Muscle layer of colon (tissue), 2 donors: ENCODE measurements around the gene PCDHA4.
"Not testable (repeated sequence)": the region's sequence is repeated elsewhere in the genome, so short reads cannot be mapped to it uniquely, and the experiment has no call there.

Experiments
- H3K27ac ChIP-seq: one replicate; pipeline ENCODE4 v1.7.0; 2013; ENCODE audit warnings: low read depth, mild to moderate bottlenecking, low read length, moderate library complexity
- H3K27me3 ChIP-seq, 2 donors: one replicate each; pipeline ENCODE4 v1.7.0; 2013; ENCODE audit warnings: low read length in 2 of 2, mild to moderate bottlenecking in 2 of 2; ENCODE audit not compliant: insufficient read depth in 2 of 2, control insufficient read depth in 1 of 2
- H3K36me3 ChIP-seq: one replicate; pipeline ENCODE4 v1.7.0; 2013; ENCODE audit warnings: mild to moderate bottlenecking, low read length; ENCODE audit not compliant: insufficient read depth
- H3K4me1 ChIP-seq: one replicate; pipeline ENCODE4 v1.7.0; 2013; ENCODE audit warnings: mild to moderate bottlenecking, low read length; ENCODE audit not compliant: insufficient read depth
- H3K4me3 ChIP-seq, 2 donors: one replicate each; pipeline ENCODE4 v1.7.0; 2013; ENCODE audit warnings: low read length in 2 of 2, low read depth in 1 of 2, mild to moderate bottlenecking in 1 of 2, moderate library complexity in 1 of 2
- H3K9ac ChIP-seq: one replicate; pipeline ENCODE4 v1.7.0; 2013; ENCODE audit warnings: low read length
- H3K9me3 ChIP-seq: one replicate; pipeline ENCODE4 v1.7.0; 2013; ENCODE audit warnings: mild to moderate bottlenecking, low read length
- donor health status: abdominal sarcoma.
- donor health status: Adenocarcinoma of cecum.

PCDHA4 gene

GRCh38 chr5:140823475-140823874 lies 16.6 kb downstream of the PCDHA4 start:
- Histone ChIP-seq H3K27me3 (no peaks in the 10 kb centered on the region), H3K4me1 (no peaks in the 10 kb centered on the region), H3K36me3 (no peaks in the 10 kb centered on the region), H3K4me3 (no peak overlapping the region), H3K27ac (no peak overlapping the region), H3K9me3 (peaks cover 5% of the 10 kb centered on the region), H3K9ac (no peak overlapping the region)

GRCh38 chr5:140827704-140828361 lies 21.0 kb downstream of the PCDHA4 start, which contains the start of gene PCDHA6:
Gene PCDHA6, plus strand, starts transcription at chr5:140827960. Its CDS starts 132 bp downstream, at chr5:140828092.
- no peaks in the 10 kb centered on the region for H3K4me1 ChIP-seq
- peaks cover 6% of the 10 kb centered on the region for H3K9me3 ChIP-seq
- no peak within 1 kb of the TSS for H3K4me3 ChIP-seq
- H3K36me3 ChIP-seq: no peaks in the 10 kb centered on the region
- H3K27me3 ChIP-seq: no peaks in the 10 kb centered on the region
- no peak within 1 kb of the TSS for H3K9ac ChIP-seq
- H3K27ac ChIP-seq: no peak within 1 kb of the TSS

- no peaks in the 10 kb centered on the region for H3K27me3 ChIP-seq
- H3K9me3 ChIP-seq: peaks cover 6% of the 10 kb centered on the region
- H3K36me3 ChIP-seq: no peaks in the 10 kb centered on the region
- H3K4me3 ChIP-seq: no peak overlapping the region
- H3K27ac ChIP-seq: no peak overlapping the region
- no peaks in the 10 kb centered on the region for H3K4me1 ChIP-seq
- H3K9ac ChIP-seq: no peak overlapping the region
Observed at GRCh38 chr5:140828362-140828737, 21.5 kb downstream of the PCDHA4 start.

- H3K9me3 ChIP-seq, H3K27me3 ChIP-seq, H3K9ac ChIP-seq, H3K36me3 ChIP-seq, H3K27ac ChIP-seq, H3K4me3 ChIP-seq, H3K4me1 ChIP-seq: not testable (repeated sequence)
Observed at GRCh38 chr5:140829511-140830501, 22.9 kb downstream of the PCDHA4 start.

- no peaks in the 10 kb centered on the region for H3K4me1 ChIP-seq
- H3K9me3 ChIP-seq: peaks cover 9% of the 10 kb centered on the region
- no peak within 1 kb of the TSS for H3K4me3 ChIP-seq
- no peaks in the 10 kb centered on the region for H3K27me3 ChIP-seq
- no peaks in the 10 kb centered on the region for H3K36me3 ChIP-seq
- no peak within 1 kb of the TSS for H3K9ac ChIP-seq
- no peak within 1 kb of the TSS for H3K27ac ChIP-seq
Observed at GRCh38 chr5:140833993-140834392, 27.1 kb downstream of the PCDHA4 start, which contains the start of gene PCDHA7. Gene PCDHA7, plus strand, starts transcription at chr5:140834269. Its CDS starts 115 bp downstream, at chr5:140834384.

GRCh38 chr5:140834439-140835008 lies 27.7 kb downstream of the PCDHA4 start:
- not testable (repeated sequence) for H3K9me3 ChIP-seq, H3K9ac ChIP-seq, H3K27ac ChIP-seq, H3K36me3 ChIP-seq, H3K27me3 ChIP-seq, H3K4me1 ChIP-seq, H3K4me3 ChIP-seq

- Histone ChIP-seq H3K36me3 (no peaks in the 10 kb centered on the region), H3K27me3 (no peaks in the 10 kb centered on the region), H3K27ac (no peak overlapping the region), H3K4me3 (no peak overlapping the region), H3K9me3 (peaks cover 9% of the 10 kb centered on the region), H3K4me1 (no peaks in the 10 kb centered on the region), H3K9ac (no peak overlapping the region)
Observed at GRCh38 chr5:140835622-140836510, 29.0 kb downstream of the PCDHA4 start.

- H3K4me3 ChIP-seq: no peak within 1 kb of the TSS
- H3K27ac ChIP-seq: no peak within 1 kb of the TSS
- H3K4me1 ChIP-seq: no peaks in the 10 kb centered on the region
- no peak within 1 kb of the TSS for H3K9ac ChIP-seq
- H3K27me3 ChIP-seq: no peaks in the 10 kb centered on the region
- no peaks in the 10 kb centered on the region for H3K9me3 ChIP-seq
- H3K36me3 ChIP-seq: no peaks in the 10 kb centered on the region
Observed at GRCh38 chr5:140840978-140841962, 34.4 kb downstream of the PCDHA4 start, which contains the start of gene PCDHA8. Gene PCDHA8, plus strand, starts transcription at chr5:140841187. Its CDS starts 135 bp downstream, at chr5:140841322.

- no peak overlapping the region for H3K27ac ChIP-seq
- no peaks in the 10 kb centered on the region for H3K9me3 ChIP-seq
- no peaks in the 10 kb centered on the region for H3K4me1 ChIP-seq
- H3K27me3 ChIP-seq: no peaks in the 10 kb centered on the region
- no peaks in the 10 kb centered on the region for H3K36me3 ChIP-seq
- no peak overlapping the region for H3K4me3 ChIP-seq
- H3K9ac ChIP-seq: no peak overlapping the region
Observed at GRCh38 chr5:140842798-140843733, 36.2 kb downstream of the PCDHA4 start.
